DOHH2 (cell line): Measurements from ENCODE around the gene RASGRF1.

Experiments
- H3F3A ChIP-seq: fragments of 200-600 bp; sonication (generic), shearing (Covaris generic); 2 replicates; pipeline ENCODE4 v1.6.0; 2016; ENCODE audit warnings: antibody characterized with exemption, mild to moderate bottlenecking; ENCODE audit not compliant: control insufficient read depth, insufficient read depth
- H3K27ac ChIP-seq: fragments of 200-600 bp; sonication (generic); 2 replicates; pipeline ENCODE4 v1.5.1; 2014; ENCODE audit warnings: low read depth, mild to moderate bottlenecking, low read length, moderate library complexity
- H3K27me3 ChIP-seq: fragments of 200-600 bp; sonication (generic); 2 replicates; pipeline ENCODE4 v1.6.1; 2014; ENCODE audit warnings: mild to moderate bottlenecking, low read length, mixed read lengths; ENCODE audit not compliant: control insufficient read depth
- H3K36me3 ChIP-seq: fragments of 200-600 bp; sonication (generic); 2 replicates; pipeline ENCODE4 v1.6.1; 2014; ENCODE audit warnings: mild to moderate bottlenecking, low read length, moderate library complexity, mixed read lengths; ENCODE audit not compliant: control insufficient read depth
- H3K4me1 ChIP-seq: fragments of 200-600 bp; sonication (generic); 2 replicates; pipeline ENCODE4 v1.6.1; 2014; ENCODE audit warnings: mild to moderate bottlenecking, low read length, mixed read lengths; ENCODE audit not compliant: control insufficient read depth
- H3K4me2 ChIP-seq: fragments of 200-600 bp; sonication (generic); 2 replicates; pipeline ENCODE4 v1.6.0; 2014; ENCODE audit warnings: mild to moderate bottlenecking, low read length, moderate library complexity
- H3K4me3 ChIP-seq: fragments of 200-600 bp; sonication (generic); 2 replicates; pipeline ENCODE4 v1.5.1; 2014; ENCODE audit warnings: mild to moderate bottlenecking, low read length, mixed read lengths
- H3K79me2 ChIP-seq: fragments of 200-600 bp; sonication (generic); 2 replicates; pipeline ENCODE4 v1.6.1; 2014; ENCODE audit warnings: mild to moderate bottlenecking, low read length, mixed read lengths; ENCODE audit not compliant: control insufficient read depth
- H3K9me2 ChIP-seq: fragments of 200-600 bp; sonication (generic); replicated peaks from 2 replicates; pipeline ENCODE4 v1.6.1; 2014; ENCODE audit warnings: mild to moderate bottlenecking, low read length, mixed read lengths; ENCODE audit not compliant: control insufficient read depth
- H3K9me3 ChIP-seq: fragments of 200-600 bp; sonication (generic); 2 replicates; pipeline ENCODE4 v1.6.1; 2014; ENCODE audit warnings: antibody characterized with exemption, low read length, mixed read lengths; ENCODE audit not compliant: control insufficient read depth, insufficient read depth
- H4K20me1 ChIP-seq: fragments of 200-600 bp; sonication (generic); 2 replicates; pipeline ENCODE4 v1.6.0; 2014; ENCODE audit warnings: low read depth, mild to moderate bottlenecking, antibody characterized with exemption, low read length, moderate library complexity; ENCODE audit not compliant: control insufficient read depth, insufficient read depth
- CTCF ChIP-seq: fragments of 200-600 bp; sonication (generic); IDR thresholded peaks from one replicate; pipeline ENCODE4 v1.5.1; 2014; ENCODE audit warnings: antibody characterized with exemption, mild to moderate bottlenecking, low read depth, low read length; ENCODE audit not compliant: poor library complexity, severe bottlenecking
- EZH2phosphoT487 ChIP-seq: fragments of 200-600 bp; sonication (generic); IDR thresholded peaks from 2 replicates; pipeline ENCODE4 v1.6.1; 2017; ENCODE audit warnings: borderline replicate concordance, mild to moderate bottlenecking, antibody characterized with exemption, low read length, moderate library complexity, mixed read lengths

Gene RASGRF1

GRCh38 chr15:78931439-78932257 lies 158.9 kb downstream of the RASGRF1 start:
- Histone ChIP-seq H3K9me3 (no peaks in the 10 kb centered on the region), H3K36me3 (peaks cover 95% of the 10 kb centered on the region), H3K4me2 (no peak overlapping the region), H3K4me1 (no peaks in the 10 kb centered on the region), H3K27me3 (no peaks in the 10 kb centered on the region), H3K4me3 (no peak overlapping the region), H3K27ac (no peak overlapping the region), H3K9me2 (no peaks in the 10 kb centered on the region), H4K20me1 (no peaks in the 10 kb centered on the region), H3F3A (no peaks in the 10 kb centered on the region), H3K79me2 (peaks cover 4% of the 10 kb centered on the region; the same call in 1 of the 2 replicates)
- TF ChIP-seq EZH2phosphoT487 (no peak), CTCF (no peak)

GRCh38 chr15:78930577-78931388 lies 159.8 kb downstream of the RASGRF1 start:
- Histone ChIP-seq H3K9me3 (no peaks in the 10 kb centered on the region), H3K27ac (no peak overlapping the region), H3F3A (no peaks in the 10 kb centered on the region), H3K36me3 (peaks cover 95% of the 10 kb centered on the region), H3K4me2 (no peak overlapping the region), H3K4me3 (no peak overlapping the region), H3K79me2 (peaks cover 2% of the 10 kb centered on the region; the same call in 1 of the 2 replicates), H3K9me2 (no peaks in the 10 kb centered on the region), H3K27me3 (no peaks in the 10 kb centered on the region), H3K4me1 (no peaks in the 10 kb centered on the region), H4K20me1 (no peaks in the 10 kb centered on the region)
- TF ChIP-seq EZH2phosphoT487: no peak

- peaks cover 95% of the 10 kb centered on the region for H3K36me3 ChIP-seq
- TF ChIP-seq CTCF (no peak), EZH2phosphoT487 (no peak)
These were observed 160.9 kb downstream of the RASGRF1 start for GRCh38 chr15:78929536-78930264.

More at GRCh38 chr15:78929536-78930264, 160.9 kb downstream of the RASGRF1 start:
- H3K9me2 ChIP-seq: no peaks in the 10 kb centered on the region
- H3K4me1 ChIP-seq: no peaks in the 10 kb centered on the region
- no peaks in the 10 kb centered on the region; the same call in 1 of the 2 replicates for H3K79me2 ChIP-seq
- H3K4me2 ChIP-seq: no peak overlapping the region
- no peaks in the 10 kb centered on the region for H4K20me1 ChIP-seq
- no peak overlapping the region for H3K27ac ChIP-seq
- H3K27me3 ChIP-seq: no peaks in the 10 kb centered on the region
- H3F3A ChIP-seq: no peaks in the 10 kb centered on the region; the same call in 1 of the 2 replicates
- no peak overlapping the region for H3K4me3 ChIP-seq
- no peaks in the 10 kb centered on the region for H3K9me3 ChIP-seq
